ENCODE data around the gene CLTA. TPM values are rescaled to one million over a fixed set of nuclear protein-coding genes. Genes with fewer than 3 reads are reported as not detected.
A peak's percentile ranks its signal among the peaks of the same experiment; 100 is the strongest.

Gene CLTA
- total and polyA plus RNA-seq, 2 of the 8 experiments (the other 6 are each of a cell fraction or from before 2014, with no cell fraction given): 137 to 236 TPM

DNA sequence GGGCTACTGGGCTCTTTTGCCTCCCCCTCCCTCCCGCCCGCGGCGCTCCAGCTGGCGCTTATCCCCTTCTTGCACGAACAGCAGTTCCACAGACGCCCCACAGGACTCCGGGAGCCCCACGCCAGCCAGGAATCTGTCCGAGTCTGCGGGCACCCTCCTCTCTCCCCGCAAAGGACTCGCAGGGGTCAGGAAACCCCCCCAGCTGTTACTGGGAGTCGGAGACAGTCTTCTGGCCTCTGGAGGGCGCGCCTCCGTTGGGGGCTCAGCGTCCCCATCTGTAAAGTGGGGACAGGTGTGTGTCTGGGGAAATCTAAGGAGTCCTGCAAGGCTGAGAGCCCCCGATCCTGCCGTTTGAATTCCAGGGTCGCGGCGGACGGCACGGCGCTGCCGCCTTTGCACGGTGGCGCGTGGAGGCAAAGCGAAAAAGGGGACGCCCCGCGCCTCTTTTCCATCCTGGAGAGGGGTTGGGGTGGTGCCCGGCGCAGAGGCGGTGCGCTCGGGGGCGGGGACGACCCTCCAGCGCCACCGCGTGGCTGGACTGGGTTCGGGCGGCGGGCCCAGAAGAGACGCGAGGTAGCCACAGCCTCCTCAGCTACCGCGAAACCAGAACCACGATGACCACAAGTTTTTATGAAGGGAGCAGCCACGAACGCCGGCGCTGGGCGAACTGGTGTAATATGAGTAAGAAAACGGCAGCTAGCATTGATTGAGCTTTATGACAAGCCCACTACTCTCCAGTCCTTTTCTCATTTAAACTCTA, 24.4 kb upstream of the CLTA start:
- Histone ChIP-seq H3K4me3 (ENCODE audit: extremely low read depth in 1 of 4, insufficient read depth in 2 of 4, low read depth in 3 of 4, low read length in 4 of 4) (peak overlapping the region; percentile 29 to 62 (median 39)), H2BK5ac (ENCODE audit: low read depth, low read length) (no peak overlapping the region; the same call in 1 of the 2 replicates), H2BK12ac (ENCODE audit: low read depth, low read length) (peak overlapping the region; percentile 80; the same call in 1 of the 2 replicates), H3K4ac (replicated peaks; ENCODE audit: insufficient read length, low read depth, low read length) (no peak overlapping the region), H3K9ac (replicated peaks in 1 of 4; ENCODE audit: extremely low read depth in 1 of 4, low read depth in 3 of 4, low read length in 3 of 4) (no peak overlapping the region), H2BK120ac (replicated peaks; ENCODE audit: low read depth, low read length) (no peak overlapping the region), H4K91ac (replicated peaks; ENCODE audit: insufficient read length, low read length) (peak overlapping the region; percentile 51), H4K8ac (ENCODE audit: extremely low read depth, insufficient read depth, low read length) (no peak overlapping the region), H2AFZ (ENCODE audit: low read length) (peak overlapping the region; percentile 86), H4K20me1 (replicated peaks in 1 of 2; ENCODE audit: control insufficient read depth in 1 of 2, insufficient read depth in 2 of 2, low read length in 2 of 2) (no peaks in the 10 kb centered on the region), H2AK5ac (ENCODE audit: low read depth, low read length) (no peak overlapping the region), H3K23ac (ENCODE audit: insufficient read length) (no peak overlapping the region), H2BK15ac (ENCODE audit: low read length) (no peak overlapping the region), H3K79me2 (ENCODE audit: control insufficient read depth in 1 of 2, insufficient read depth in 2 of 2, low read length in 2 of 2) (no peaks in the 10 kb centered on the region), H3K56ac (replicated peaks; ENCODE audit: insufficient read length, low read depth, low read length) (no peak overlapping the region), H3K27ac (ENCODE audit: low read depth, low read length) (no peak overlapping the region), H3K9me3 (ENCODE audit: insufficient read depth in 2 of 2, low read depth in 1 of 2, low read length in 1 of 2) (no peaks in the 10 kb centered on the region), H3K27me3 (replicated peaks in 1 of 4; ENCODE audit: control insufficient read depth in 3 of 4, extremely low read depth in 1 of 4, insufficient read depth in 3 of 4, low read length in 3 of 4) (no peaks in the 10 kb centered on the region), H3K79me1 (ENCODE audit: low read depth, low read length) (no peaks in the 10 kb centered on the region), H3K4me2 (ENCODE audit: insufficient read depth in 1 of 2, low read depth in 2 of 2, low read length in 2 of 2) (peak overlapping the region; percentile 23 to 74; a peak in 3 of 4 replicates), H3K4me1 (replicated peaks in 1 of 4; ENCODE audit: control insufficient read depth in 3 of 4, insufficient read depth in 4 of 4, low read length in 3 of 4) (peaks cover 11 to 25% (median 17%) of the 10 kb centered on the region in 4 experiments), H3K36me3 (ENCODE audit: control insufficient read depth in 2 of 4, insufficient read depth in 4 of 4, low read length in 3 of 4) (no peaks in the 10 kb centered on the region), H4K5ac (ENCODE audit: insufficient read length, low read depth, low read length) (peak overlapping the region; percentile 77), H2BK20ac (ENCODE audit: low read length) (no peak overlapping the region), H3K18ac (ENCODE audit: extremely low read depth, low read length) (peak overlapping the region; percentile 32; the same call in 1 of the 2 replicates), H3K14ac (ENCODE audit: insufficient read length) (no peak overlapping the region), H3K23me2 (ENCODE audit: low read depth, low read length) (peaks cover 2% of the 10 kb centered on the region; the same call in 1 of the 2 replicates)
- 15% methylated on average over 55 of the region's 58 CpGs; no CpG with 5 or more reads in 1 of the 2 experiments for WGBS, 2 experiments (ENCODE audit: extremely low coverage in 1 of 2, insufficient coverage in 1 of 2, insufficient read length in 1 of 2, insufficient replicate concordance in 2 of 2, low coverage in 1 of 2, low lambda C conversion rate in 2 of 2, missing lambda C conversion rate in 1 of 2)
- POLR2A ChIA-PET (ENCODE audit: partially characterized antibody): interaction anchor here (0.6 to 4.4 kb wide), 4 partner anchors 23 to 62 kb away, joined by 3 to 19 read pairs (median 5); partner anchors contain the start of genes CLTA and GLIPR2
- DNase-seq (ENCODE audit: low read depth in 1 of 2, low spot score in 2 of 2) (peak; percentile 25 to 96), FAIRE-seq (peak; percentile 39)
- CTCF ChIA-PET (ENCODE audit: partially characterized antibody): interaction anchor here (0.6 to 10.2 kb wide), 29 partner anchors 9 to 1129 kb away, joined by 3 to 153 read pairs (median 5); partner anchors contain the start of genes CLTA and GLIPR2
- TF ChIP-seq POU5F1 (IDR thresholded peaks at IDR 0.05; ENCODE audit: low read depth, low read length) (no peak), MAFK (IDR thresholded peaks at IDR 0.05; ENCODE audit: low read depth, low read length) (no peak), KDM1A (IDR thresholded peaks at IDR 0.05; ENCODE audit: borderline replicate concordance, low read length) (peak; percentile 99), BRCA1 (IDR thresholded peaks at IDR 0.05; ENCODE audit: low read depth, low read length) (no peak), SP1 (IDR thresholded peaks at IDR 0.05; ENCODE audit: low read depth, low read length) (no peak), ASH2L (IDR thresholded peaks at IDR 0.05; ENCODE audit: low read length) (peak; percentile 57), CHD2 (IDR thresholded peaks at IDR 0.05; ENCODE audit: low read length) (no peak)
- TF ChIP-seq, protein P1, sequence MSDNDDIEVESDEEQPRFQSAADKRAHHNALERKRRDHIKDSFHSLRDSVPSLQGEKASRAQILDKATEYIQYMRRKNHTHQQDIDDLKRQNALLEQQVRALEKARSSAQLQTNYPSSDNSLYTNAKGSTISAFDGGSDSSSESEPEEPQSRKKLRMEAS (IDR thresholded peaks at IDR 0.05): peak; percentile 60
- TF ChIP-seq, protein P2, sequence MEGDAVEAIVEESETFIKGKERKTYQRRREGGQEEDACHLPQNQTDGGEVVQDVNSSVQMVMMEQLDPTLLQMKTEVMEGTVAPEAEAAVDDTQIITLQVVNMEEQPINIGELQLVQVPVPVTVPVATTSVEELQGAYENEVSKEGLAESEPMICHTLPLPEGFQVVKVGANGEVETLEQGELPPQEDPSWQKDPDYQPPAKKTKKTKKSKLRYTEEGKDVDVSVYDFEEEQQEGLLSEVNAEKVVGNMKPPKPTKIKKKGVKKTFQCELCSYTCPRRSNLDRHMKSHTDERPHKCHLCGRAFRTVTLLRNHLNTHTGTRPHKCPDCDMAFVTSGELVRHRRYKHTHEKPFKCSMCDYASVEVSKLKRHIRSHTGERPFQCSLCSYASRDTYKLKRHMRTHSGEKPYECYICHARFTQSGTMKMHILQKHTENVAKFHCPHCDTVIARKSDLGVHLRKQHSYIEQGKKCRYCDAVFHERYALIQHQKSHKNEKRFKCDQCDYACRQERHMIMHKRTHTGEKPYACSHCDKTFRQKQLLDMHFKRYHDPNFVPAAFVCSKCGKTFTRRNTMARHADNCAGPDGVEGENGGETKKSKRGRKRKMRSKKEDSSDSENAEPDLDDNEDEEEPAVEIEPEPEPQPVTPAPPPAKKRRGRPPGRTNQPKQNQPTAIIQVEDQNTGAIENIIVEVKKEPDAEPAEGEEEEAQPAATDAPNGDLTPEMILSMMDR (IDR thresholded peaks at IDR 0.05; ENCODE audit: control extremely low read depth in 1 of 3, insufficient read depth in 1 of 3, low read depth in 1 of 3, low read length in 3 of 3): peak; percentile 68 to 91 (median 84)

Measured in H1 (cell line).